ENCODE data around the gene TRPV6.

TRPV6 gene

GRCh38 chr7:142838461-142839213 lies 46.9 kb downstream of the TRPV6 start:
- no peak for DNase-seq

- DNase-seq = no peak
Measured at GRCh38 chr7:142836426-142836825, 49.1 kb downstream of the TRPV6 start.

- DNase-seq = no peak
Measured at GRCh38 chr7:142835487-142835886, 50.1 kb downstream of the TRPV6 start.

GRCh38 chr7:142833174-142834048 lies 52.1 kb downstream of the TRPV6 start:
- DNase-seq = no peak

- DNase-seq = no peak
Measured at GRCh38 chr7:142832417-142832816, 53.1 kb downstream of the TRPV6 start.

- DNase-seq = peak; percentile 96
Measured at GRCh38 chr7:142827951-142828500, 57.5 kb downstream of the TRPV6 start.

GRCh38 chr7:142822714-142823113 lies 62.8 kb downstream of the TRPV6 start:
- DNase-seq = no peak

Measured in NCI-H1105 treated with DMSO at 0.1 percent for 48 hours (cell line).